ENCODE results near the gene IRF2. TPM values are rescaled to one million over a fixed set of nuclear protein-coding genes. Genes with fewer than 3 reads are reported as not detected.

Gene IRF2
- polyA plus RNA-seq, 1 donor (not counting 4 experiments of a cell fraction or from before 2014, with no cell fraction given), result 23.8 TPM

- Histone ChIP-seq H4K20me1 (ENCODE audit: control insufficient read depth, extremely low read depth, insufficient read depth, low read length) (no peaks in the 10 kb centered on the region), H3K9me1 (ENCODE audit: control insufficient read depth, extremely low read depth, insufficient read depth, low read length) (no peaks in the 10 kb centered on the region), H3K4me2 (ENCODE audit: control insufficient read depth, extremely low read depth, insufficient read depth, low read depth, low read length) (no peak overlapping the region), H2AFZ (ENCODE audit: control insufficient read depth, low read length) (no peak overlapping the region), H3K9ac (ENCODE audit: control insufficient read depth, extremely low read depth, insufficient read depth, low read length) (no peak overlapping the region), H3K27ac (ENCODE audit: control insufficient read depth, insufficient read depth, low read length) (no peak overlapping the region), H3K36me3 (ENCODE audit: control insufficient read depth in 2 of 2, extremely low read depth in 1 of 2, insufficient read depth in 2 of 2, low read length in 2 of 2) (no peaks in the 10 kb centered on the region), H3K79me2 (ENCODE audit: control insufficient read depth, insufficient read depth, low read length) (no peaks in the 10 kb centered on the region), H3K4me1 (ENCODE audit: control insufficient read depth, extremely low read depth, insufficient read depth, low read length) (peaks cover 17% of the 10 kb centered on the region), H3K9me3 (ENCODE audit: control insufficient read depth, low read depth, low read length) (no peaks in the 10 kb centered on the region), H3K27me3 (ENCODE audit: control insufficient read depth, extremely low read depth, insufficient read depth, low read length) (no peaks in the 10 kb centered on the region), H3K4me3 (ENCODE audit: control insufficient read depth in 2 of 3, extremely low read depth in 1 of 3, insufficient read depth in 2 of 3, low read depth in 1 of 3, low read length in 3 of 3) (no peak overlapping the region)
- DNase-seq (ENCODE audit: low read depth, low spot score) (no peak), FAIRE-seq (no peak)
- dilution Hi-C loops (cut with MboI; ENCODE audit: extremely low pct_ligation_motif_present, low sequenced_read_pairs), result no loop called here
- no peak for TF ChIP-seq EZH2 (IDR thresholded peaks at IDR 0.05; ENCODE audit: low read length)
- TF ChIP-seq CTCF (optimal IDR thresholded peaks at IDR 0.05 in 1 of 3, IDR thresholded peaks at IDR 0.05 in 1 of 3, conservative IDR thresholded peaks at IDR 0.05 in 1 of 3; ENCODE audit: extremely low read depth in 1 of 3, insufficient read depth in 2 of 3, low read length in 3 of 3), result no peak
These were observed 114.5 kb downstream of the IRF2 start for GRCh38 chr4:184359888-184360287.

GRCh38 chr4:184358521-184359232, 115.7 kb downstream of the IRF2 start:
- H3K9me1 ChIP-seq (ENCODE audit: control insufficient read depth, extremely low read depth, insufficient read depth, low read length), result no peaks in the 10 kb centered on the region
- no peaks in the 10 kb centered on the region for H3K27me3 ChIP-seq (ENCODE audit: control insufficient read depth, extremely low read depth, insufficient read depth, low read length)
- no peaks in the 10 kb centered on the region for H3K79me2 ChIP-seq (ENCODE audit: control insufficient read depth, insufficient read depth, low read length)
- no peaks in the 10 kb centered on the region for H3K9me3 ChIP-seq (ENCODE audit: control insufficient read depth, low read depth, low read length)
- FAIRE-seq (no peak), DNase-seq (ENCODE audit: low read depth, low spot score) (no peak)
- peaks cover 18% of the 10 kb centered on the region for H3K4me1 ChIP-seq (ENCODE audit: control insufficient read depth, extremely low read depth, insufficient read depth, low read length)
- no peaks in the 10 kb centered on the region for H3K36me3 ChIP-seq (ENCODE audit: control insufficient read depth in 2 of 2, extremely low read depth in 1 of 2, insufficient read depth in 2 of 2, low read length in 2 of 2)
- dilution Hi-C loops (cut with MboI; ENCODE audit: extremely low pct_ligation_motif_present, low sequenced_read_pairs), result no loop called here
- TF ChIP-seq CTCF (optimal IDR thresholded peaks at IDR 0.05 in 1 of 3, IDR thresholded peaks at IDR 0.05 in 1 of 3, conservative IDR thresholded peaks at IDR 0.05 in 1 of 3; ENCODE audit: extremely low read depth in 1 of 3, insufficient read depth in 2 of 3, low read length in 3 of 3) (no peak), EZH2 (IDR thresholded peaks at IDR 0.05; ENCODE audit: low read length) (no peak)
- no peak overlapping the region for H3K4me2 ChIP-seq (ENCODE audit: control insufficient read depth, extremely low read depth, insufficient read depth, low read depth, low read length)
- no peak overlapping the region for H3K27ac ChIP-seq (ENCODE audit: control insufficient read depth, insufficient read depth, low read length)
- no peak overlapping the region for H3K4me3 ChIP-seq (ENCODE audit: control insufficient read depth in 2 of 3, extremely low read depth in 1 of 3, insufficient read depth in 2 of 3, low read depth in 1 of 3, low read length in 3 of 3)
- H3K9ac ChIP-seq (ENCODE audit: control insufficient read depth, extremely low read depth, insufficient read depth, low read length), result no peak overlapping the region
- no peaks in the 10 kb centered on the region for H4K20me1 ChIP-seq (ENCODE audit: control insufficient read depth, extremely low read depth, insufficient read depth, low read length)
- no peak overlapping the region for H2AFZ ChIP-seq (ENCODE audit: control insufficient read depth, low read length)
